ENCODE results near the gene OR13J1. TPM values are rescaled to one million over a fixed set of nuclear protein-coding genes. Genes with fewer than 3 reads are reported as not detected.

Gene OR13J1
- total and polyA plus RNA-seq, 4 donors: not detected

GRCh38 chr9:35845824-35846771, 24.1 kb downstream of the OR13J1 start (continued):
- TF ChIP-seq ZBTB33 (IDR thresholded peaks at IDR 0.05) (no peak), TAF1 (conservative IDR thresholded peaks at IDR 0.05) (no peak), ATF3 (IDR thresholded peaks at IDR 0.05) (no peak), YY1 (IDR thresholded peaks at IDR 0.05) (no peak), MAX (IDR thresholded peaks at IDR 0.05) (no peak), RXRA (IDR thresholded peaks at IDR 0.05) (no peak)

- Histone ChIP-seq H3K4me1 (ENCODE audit: control insufficient read depth in 4 of 4, insufficient read depth in 4 of 4, low read length in 3 of 4) (peaks cover 0 to 5% (median 1%) of the 10 kb centered on the region in 4 donors), H3K9me3 (ENCODE audit: control insufficient read depth in 4 of 4, low read length in 3 of 4) (no peaks in the 10 kb centered on the region), H3K27me3 (ENCODE audit: control insufficient read depth in 4 of 4, insufficient read depth in 4 of 4, low read length in 3 of 4) (no peaks in the 10 kb centered on the region), H3K36me3 (ENCODE audit: control insufficient read depth in 4 of 4, insufficient read depth in 3 of 4, low read depth in 1 of 4, low read length in 3 of 4) (peaks cover 0 to 5% (median 0%) of the 10 kb centered on the region in 4 donors), H3K27ac (ENCODE audit: low read depth in 1 of 2, low read length in 2 of 2) (no peak overlapping the region), H3K9ac (ENCODE audit: low read depth in 1 of 2, low read length in 2 of 2) (no peak overlapping the region), H3K4me3 (ENCODE audit: low read depth in 1 of 3, low read length in 3 of 3) (no peak overlapping the region)
- WGBS: 65% methylated on average over 7 of the region's 7 CpGs
- TF ChIP-seq FOXA2 (IDR thresholded peaks at IDR 0.05) (no peak), GABPA (IDR thresholded peaks at IDR 0.05 in 1 of 2, conservative IDR thresholded peaks at IDR 0.05 in 1 of 2) (peak in 1 of 2 donors; percentile 63)
- no peak for DNase-seq (ENCODE audit: low spot score)
These were observed 25.5 kb downstream of the OR13J1 start for GRCh38 chr9:35844628-35845270.

DNA sequence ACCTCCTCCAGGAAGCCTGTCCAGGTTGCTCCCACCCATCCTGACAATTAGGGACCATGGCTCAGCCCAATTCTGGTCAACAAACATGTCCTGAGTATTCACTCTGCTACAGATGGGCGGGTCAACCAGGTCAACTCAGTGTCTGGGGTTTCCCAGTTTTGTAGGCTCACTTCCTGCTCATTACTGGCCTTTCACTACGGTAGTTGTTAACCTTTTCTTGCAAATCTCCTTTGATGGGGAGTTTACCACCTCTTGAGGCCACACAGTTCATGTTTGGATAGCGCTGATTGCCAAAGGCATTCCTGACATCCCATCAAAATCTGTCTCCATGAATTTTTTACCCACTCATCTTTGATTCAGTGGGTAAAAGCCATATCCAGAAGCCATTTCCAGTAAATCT, 27.4 kb downstream of the OR13J1 start:
- Histone ChIP-seq H3K4me3 (ENCODE audit: low read depth in 1 of 3, low read length in 3 of 3) (no peak overlapping the region), H3K27me3 (ENCODE audit: control insufficient read depth in 4 of 4, insufficient read depth in 4 of 4, low read length in 3 of 4) (no peaks in the 10 kb centered on the region), H3K27ac (ENCODE audit: low read depth in 1 of 2, low read length in 2 of 2) (no peak overlapping the region), H3K9me3 (ENCODE audit: control insufficient read depth in 4 of 4, low read length in 3 of 4) (no peaks in the 10 kb centered on the region), H3K36me3 (ENCODE audit: control insufficient read depth in 4 of 4, insufficient read depth in 3 of 4, low read depth in 1 of 4, low read length in 3 of 4) (peaks cover 0 to 5% (median 0%) of the 10 kb centered on the region in 4 donors), H3K9ac (ENCODE audit: low read depth in 1 of 2, low read length in 2 of 2) (no peak overlapping the region), H3K4me1 (ENCODE audit: control insufficient read depth in 4 of 4, insufficient read depth in 4 of 4, low read length in 3 of 4) (peaks cover 0 to 5% (median 1%) of the 10 kb centered on the region in 4 donors)
- WGBS: 79% methylated on average over 3 of the region's 3 CpGs
- DNase-seq (ENCODE audit: low spot score): no peak
- TF ChIP-seq TAF1 (conservative IDR thresholded peaks at IDR 0.05) (no peak), FOXA2 (IDR thresholded peaks at IDR 0.05) (no peak), YY1 (IDR thresholded peaks at IDR 0.05) (no peak), SP1 (IDR thresholded peaks at IDR 0.05) (no peak), RXRA (IDR thresholded peaks at IDR 0.05) (no peak), FOXA1 (IDR thresholded peaks at IDR 0.05) (no peak), JUND (IDR thresholded peaks at IDR 0.05) (no peak), NR2F2 (IDR thresholded peaks at IDR 0.05) (no peak), MAX (IDR thresholded peaks at IDR 0.05) (no peak), ZBTB33 (IDR thresholded peaks at IDR 0.05) (no peak), HNF4G (IDR thresholded peaks at IDR 0.05) (no peak), RAD21 (IDR thresholded peaks at IDR 0.05) (no peak), ATF3 (IDR thresholded peaks at IDR 0.05) (no peak), CTCF (IDR thresholded peaks at IDR 0.05; ENCODE audit: low read depth, low read length, missing input control) (no peak), EGR1 (IDR thresholded peaks at IDR 0.05; ENCODE audit: low read depth in 2 of 2) (no peak)
- TF ChIP-seq, protein P1, sequence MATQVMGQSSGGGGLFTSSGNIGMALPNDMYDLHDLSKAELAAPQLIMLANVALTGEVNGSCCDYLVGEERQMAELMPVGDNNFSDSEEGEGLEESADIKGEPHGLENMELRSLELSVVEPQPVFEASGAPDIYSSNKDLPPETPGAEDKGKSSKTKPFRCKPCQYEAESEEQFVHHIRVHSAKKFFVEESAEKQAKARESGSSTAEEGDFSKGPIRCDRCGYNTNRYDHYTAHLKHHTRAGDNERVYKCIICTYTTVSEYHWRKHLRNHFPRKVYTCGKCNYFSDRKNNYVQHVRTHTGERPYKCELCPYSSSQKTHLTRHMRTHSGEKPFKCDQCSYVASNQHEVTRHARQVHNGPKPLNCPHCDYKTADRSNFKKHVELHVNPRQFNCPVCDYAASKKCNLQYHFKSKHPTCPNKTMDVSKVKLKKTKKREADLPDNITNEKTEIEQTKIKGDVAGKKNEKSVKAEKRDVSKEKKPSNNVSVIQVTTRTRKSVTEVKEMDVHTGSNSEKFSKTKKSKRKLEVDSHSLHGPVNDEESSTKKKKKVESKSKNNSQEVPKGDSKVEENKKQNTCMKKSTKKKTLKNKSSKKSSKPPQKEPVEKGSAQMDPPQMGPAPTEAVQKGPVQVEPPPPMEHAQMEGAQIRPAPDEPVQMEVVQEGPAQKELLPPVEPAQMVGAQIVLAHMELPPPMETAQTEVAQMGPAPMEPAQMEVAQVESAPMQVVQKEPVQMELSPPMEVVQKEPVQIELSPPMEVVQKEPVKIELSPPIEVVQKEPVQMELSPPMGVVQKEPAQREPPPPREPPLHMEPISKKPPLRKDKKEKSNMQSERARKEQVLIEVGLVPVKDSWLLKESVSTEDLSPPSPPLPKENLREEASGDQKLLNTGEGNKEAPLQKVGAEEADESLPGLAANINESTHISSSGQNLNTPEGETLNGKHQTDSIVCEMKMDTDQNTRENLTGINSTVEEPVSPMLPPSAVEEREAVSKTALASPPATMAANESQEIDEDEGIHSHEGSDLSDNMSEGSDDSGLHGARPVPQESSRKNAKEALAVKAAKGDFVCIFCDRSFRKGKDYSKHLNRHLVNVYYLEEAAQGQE (IDR thresholded peaks at IDR 0.05): no peak
